ENCODE data around the gene S100A6.

The S100A6 gene

GRCh38 chr1:153552335-153552734, 16.5 kb upstream of the S100A6 start:
- Histone ChIP-seq H3K36me3 (ENCODE audit: control insufficient read depth, insufficient read depth, low read length) (no peaks in the 10 kb centered on the region), H3K27ac (ENCODE audit: low read length) (no peak overlapping the region), H3K27me3 (ENCODE audit: control insufficient read depth, insufficient read depth, low read length) (no peaks in the 10 kb centered on the region), H3K4me1 (ENCODE audit: control insufficient read depth, insufficient read depth, low read length) (0 out of 2 replicates have a peak, but pooled peaks cover 3% of the 10 kb centered on the region), H3K4me3 (ENCODE audit: low read length) (no peak overlapping the region), H3K9me3 (ENCODE audit: control insufficient read depth, insufficient read depth, low read length) (no peaks in the 10 kb centered on the region)
- no CpG with 5 or more reads among the region's 8 CpGs for WGBS (ENCODE audit: insufficient coverage, insufficient read length)
- no peak for DNase-seq (ENCODE audit: low read depth, low spot score)

- no peak overlapping the region for H3K27ac ChIP-seq (ENCODE audit: low read length)
- DNase-seq (ENCODE audit: low read depth, low spot score) = no peak
These were observed 15.2 kb upstream of the S100A6 start for GRCh38 chr1:153550827-153551500.

GRCh38 chr1:153550398-153550758, 14.6 kb upstream of the S100A6 start:
- H3K27ac ChIP-seq (ENCODE audit: low read length) = no peak overlapping the region
- H3K9me3 ChIP-seq (ENCODE audit: control insufficient read depth, insufficient read depth, low read length) = no peaks in the 10 kb centered on the region
- no peaks in the 10 kb centered on the region for H3K36me3 ChIP-seq (ENCODE audit: control insufficient read depth, insufficient read depth, low read length)
- DNase-seq (ENCODE audit: low read depth, low spot score) = no peak
- H3K4me1 ChIP-seq (ENCODE audit: control insufficient read depth, insufficient read depth, low read length) = peaks cover 9% of the 10 kb centered on the region
- H3K27me3 ChIP-seq (ENCODE audit: control insufficient read depth, insufficient read depth, low read length) = no peaks in the 10 kb centered on the region
- H3K4me3 ChIP-seq (ENCODE audit: low read length) = no peak overlapping the region
- WGBS (ENCODE audit: insufficient coverage, insufficient read length) = no CpG with 5 or more reads among the region's 4 CpGs

More at GRCh38 chr1:153550827-153551500, 15.2 kb upstream of the S100A6 start:
- Histone ChIP-seq H3K27me3 (ENCODE audit: control insufficient read depth, insufficient read depth, low read length) (no peaks in the 10 kb centered on the region), H3K9me3 (ENCODE audit: control insufficient read depth, insufficient read depth, low read length) (no peaks in the 10 kb centered on the region), H3K4me3 (ENCODE audit: low read length) (no peak overlapping the region), H3K36me3 (ENCODE audit: control insufficient read depth, insufficient read depth, low read length) (no peaks in the 10 kb centered on the region), H3K4me1 (ENCODE audit: control insufficient read depth, insufficient read depth, low read length) (0 out of 2 replicates have a peak, but pooled peaks cover 3% of the 10 kb centered on the region)
- no CpG with 5 or more reads among the region's 10 CpGs for WGBS (ENCODE audit: insufficient coverage, insufficient read length)

GRCh38 chr1:153549741-153550397, 14.1 kb upstream of the S100A6 start:
- H3K4me3 ChIP-seq (ENCODE audit: low read length) = no peak overlapping the region
- no CpG with 5 or more reads among the region's 6 CpGs for WGBS (ENCODE audit: insufficient coverage, insufficient read length)
- H3K36me3 ChIP-seq (ENCODE audit: control insufficient read depth, insufficient read depth, low read length) = no peaks in the 10 kb centered on the region
- H3K27me3 ChIP-seq (ENCODE audit: control insufficient read depth, insufficient read depth, low read length) = no peaks in the 10 kb centered on the region
- H3K4me1 ChIP-seq (ENCODE audit: control insufficient read depth, insufficient read depth, low read length) = peaks cover 12% of the 10 kb centered on the region
- DNase-seq (ENCODE audit: low read depth, low spot score) = no peak
- no peak overlapping the region for H3K27ac ChIP-seq (ENCODE audit: low read length)
- no peaks in the 10 kb centered on the region for H3K9me3 ChIP-seq (ENCODE audit: control insufficient read depth, insufficient read depth, low read length)

- no peaks in the 10 kb centered on the region for H3K27me3 ChIP-seq (ENCODE audit: control insufficient read depth, insufficient read depth, low read length)
- H3K9me3 ChIP-seq (ENCODE audit: control insufficient read depth, insufficient read depth, low read length) = no peaks in the 10 kb centered on the region
- no peak for DNase-seq (ENCODE audit: low read depth, low spot score)
- no peak within 1 kb of the TSS for H3K4me3 ChIP-seq (ENCODE audit: low read length)
- WGBS (ENCODE audit: insufficient coverage, insufficient read length) = no CpG with 5 or more reads among the region's 14 CpGs
- peaks cover 16% of the 10 kb centered on the region for H3K4me1 ChIP-seq (ENCODE audit: control insufficient read depth, insufficient read depth, low read length)
- H3K36me3 ChIP-seq (ENCODE audit: control insufficient read depth, insufficient read depth, low read length) = no peaks in the 10 kb centered on the region
- H3K27ac ChIP-seq (ENCODE audit: low read length) = no peak within 1 kb of the TSS
These were observed 13.2 kb upstream of the S100A6 start, which contains the start of gene S100A3 for GRCh38 chr1:153548722-153549688. Gene S100A3, minus strand, starts transcription at chr1:153549258. Its CDS starts 773 bp downstream, at chr1:153548485.

- Histone ChIP-seq H3K27ac (ENCODE audit: low read length) (no peak overlapping the region), H3K36me3 (ENCODE audit: control insufficient read depth, insufficient read depth, low read length) (no peaks in the 10 kb centered on the region), H3K9me3 (ENCODE audit: control insufficient read depth, insufficient read depth, low read length) (no peaks in the 10 kb centered on the region), H3K4me3 (ENCODE audit: low read length) (no peak overlapping the region), H3K27me3 (ENCODE audit: control insufficient read depth, insufficient read depth, low read length) (no peaks in the 10 kb centered on the region), H3K4me1 (ENCODE audit: control insufficient read depth, insufficient read depth, low read length) (peaks cover 16% of the 10 kb centered on the region)
- DNase-seq (ENCODE audit: low read depth, low spot score) = no peak
- no CpG with 5 or more reads among the region's 19 CpGs for WGBS (ENCODE audit: insufficient coverage, insufficient read length)
These were observed 12.1 kb upstream of the S100A6 start for GRCh38 chr1:153547560-153548551.

- H3K27ac ChIP-seq (ENCODE audit: low read length) = no peak overlapping the region
These were observed 11.2 kb upstream of the S100A6 start for GRCh38 chr1:153546796-153547559.

GRCh38 chr1:153546371-153546770, 10.6 kb upstream of the S100A6 start:
- H3K4me3 ChIP-seq (ENCODE audit: low read length) = no peak overlapping the region
- no peak overlapping the region for H3K27ac ChIP-seq (ENCODE audit: low read length)
- peaks cover 16% of the 10 kb centered on the region for H3K4me1 ChIP-seq (ENCODE audit: control insufficient read depth, insufficient read depth, low read length)
- no peaks in the 10 kb centered on the region for H3K9me3 ChIP-seq (ENCODE audit: control insufficient read depth, insufficient read depth, low read length)
- no peaks in the 10 kb centered on the region for H3K27me3 ChIP-seq (ENCODE audit: control insufficient read depth, insufficient read depth, low read length)
- no CpG with 5 or more reads among the region's 8 CpGs for WGBS (ENCODE audit: insufficient coverage, insufficient read length)
- no peaks in the 10 kb centered on the region for H3K36me3 ChIP-seq (ENCODE audit: control insufficient read depth, insufficient read depth, low read length)
- no peak for DNase-seq (ENCODE audit: low read depth, low spot score)

More at GRCh38 chr1:153546796-153547559, 11.2 kb upstream of the S100A6 start:
- peaks cover 16% of the 10 kb centered on the region for H3K4me1 ChIP-seq (ENCODE audit: control insufficient read depth, insufficient read depth, low read length)
- no peak overlapping the region for H3K4me3 ChIP-seq (ENCODE audit: low read length)
- WGBS (ENCODE audit: insufficient coverage, insufficient read length) = no CpG with 5 or more reads among the region's 14 CpGs
- H3K27me3 ChIP-seq (ENCODE audit: control insufficient read depth, insufficient read depth, low read length) = no peaks in the 10 kb centered on the region
- no peaks in the 10 kb centered on the region for H3K9me3 ChIP-seq (ENCODE audit: control insufficient read depth, insufficient read depth, low read length)
- H3K36me3 ChIP-seq (ENCODE audit: control insufficient read depth, insufficient read depth, low read length) = no peaks in the 10 kb centered on the region
- no peak for DNase-seq (ENCODE audit: low read depth, low spot score)

Data from iPS DF 6.9 (cell line).